Activated CD8-positive, alpha-beta memory T cell treated with anti-CD3 and anti-CD28 coated beads, Interleukin-2, amount 50 U/mL, for 24 hours (primary cell): ENCODE measurements around the gene NME4.
"Not testable (repeated sequence)": the region's sequence is repeated elsewhere in the genome, so short reads cannot be mapped to it uniquely, and the experiment has no call there.

Experiments
- DNase-seq: peaks from one replicate; pipeline ENCODE4 v3.0.0-alpha.2; 2020; ENCODE audit errors: extremely low read depth

NME4 gene

DNA sequence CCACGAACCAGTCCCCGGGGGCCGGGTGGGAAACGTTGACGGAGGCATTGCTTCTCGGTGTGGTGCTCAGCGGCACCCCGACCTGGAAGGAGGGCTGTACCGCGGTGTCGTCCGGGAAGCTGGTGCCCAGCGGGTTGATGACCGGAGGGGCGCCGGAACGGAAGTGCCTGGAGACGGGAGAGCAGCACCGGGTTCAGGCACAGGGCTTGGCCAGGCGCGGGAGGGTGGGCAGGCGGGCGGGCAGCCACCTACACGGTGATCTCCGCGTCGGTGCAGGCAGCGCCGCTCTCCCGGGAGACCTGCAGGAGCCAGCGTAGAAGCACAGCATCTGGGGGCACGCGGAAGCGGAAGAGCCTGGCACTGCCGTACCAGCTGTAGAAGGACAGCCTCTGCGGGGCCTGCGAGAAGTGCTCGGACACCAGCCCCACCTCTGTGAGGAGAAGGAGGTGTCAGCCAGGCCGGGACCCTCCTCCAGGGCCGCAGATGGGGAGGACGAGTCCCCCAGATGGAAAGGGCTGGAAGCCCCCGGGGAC lies 19.5 kb upstream of the NME4 start:
- no peak for DNase-seq

DNA sequence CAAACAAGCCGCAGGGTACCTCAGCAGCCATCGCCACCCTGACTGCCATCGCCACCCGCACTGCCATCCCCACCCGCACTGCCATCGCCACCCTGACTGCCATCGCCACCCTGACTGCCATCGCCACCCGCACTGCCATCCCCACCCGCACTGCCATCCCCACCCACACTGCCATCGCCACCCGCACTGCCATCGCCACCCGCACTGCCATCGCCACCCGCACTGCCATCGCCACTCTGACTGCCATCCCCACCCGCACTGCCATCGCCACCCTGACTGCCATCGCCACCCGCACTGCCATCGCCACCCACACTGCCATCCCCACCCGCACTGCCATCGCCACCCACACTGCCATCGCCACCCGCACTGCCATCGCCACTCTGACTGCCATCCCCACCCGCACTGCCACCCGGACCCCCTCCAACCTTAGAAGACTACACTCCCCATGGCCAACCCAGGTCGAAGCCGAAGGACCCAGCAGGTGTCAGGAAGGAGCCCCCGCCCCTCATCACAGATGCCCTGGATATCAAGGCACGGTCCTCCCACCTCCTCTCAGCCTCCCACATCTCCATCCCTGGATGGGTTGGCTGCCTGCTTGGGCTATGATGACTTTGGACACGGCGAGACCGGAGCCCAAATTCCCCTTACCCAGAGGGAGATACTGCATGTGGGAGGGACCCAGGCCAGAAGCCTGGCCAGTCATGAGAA lies 18.7 kb upstream of the NME4 start:
- not testable (repeated sequence) for DNase-seq

DNA sequence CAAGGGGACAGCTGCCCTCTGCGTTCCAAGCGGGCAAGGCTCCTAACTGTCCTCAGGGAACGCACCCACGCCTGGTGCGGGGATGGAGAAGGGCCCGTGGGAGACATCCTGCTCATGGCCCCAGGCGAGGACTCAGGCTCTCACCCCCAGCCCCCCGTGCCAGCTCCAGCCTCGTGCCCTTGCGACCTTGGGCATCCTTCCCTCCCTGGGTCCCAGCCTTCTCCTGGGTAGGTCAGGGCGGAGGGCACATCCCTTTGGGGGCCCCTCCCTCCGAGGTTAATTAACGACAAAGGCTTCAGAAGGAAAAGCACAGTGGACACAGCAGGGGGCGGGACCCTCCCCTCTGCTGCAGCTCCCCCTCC lies 18.2 kb upstream of the NME4 start:
- DNase-seq = no peak

DNA sequence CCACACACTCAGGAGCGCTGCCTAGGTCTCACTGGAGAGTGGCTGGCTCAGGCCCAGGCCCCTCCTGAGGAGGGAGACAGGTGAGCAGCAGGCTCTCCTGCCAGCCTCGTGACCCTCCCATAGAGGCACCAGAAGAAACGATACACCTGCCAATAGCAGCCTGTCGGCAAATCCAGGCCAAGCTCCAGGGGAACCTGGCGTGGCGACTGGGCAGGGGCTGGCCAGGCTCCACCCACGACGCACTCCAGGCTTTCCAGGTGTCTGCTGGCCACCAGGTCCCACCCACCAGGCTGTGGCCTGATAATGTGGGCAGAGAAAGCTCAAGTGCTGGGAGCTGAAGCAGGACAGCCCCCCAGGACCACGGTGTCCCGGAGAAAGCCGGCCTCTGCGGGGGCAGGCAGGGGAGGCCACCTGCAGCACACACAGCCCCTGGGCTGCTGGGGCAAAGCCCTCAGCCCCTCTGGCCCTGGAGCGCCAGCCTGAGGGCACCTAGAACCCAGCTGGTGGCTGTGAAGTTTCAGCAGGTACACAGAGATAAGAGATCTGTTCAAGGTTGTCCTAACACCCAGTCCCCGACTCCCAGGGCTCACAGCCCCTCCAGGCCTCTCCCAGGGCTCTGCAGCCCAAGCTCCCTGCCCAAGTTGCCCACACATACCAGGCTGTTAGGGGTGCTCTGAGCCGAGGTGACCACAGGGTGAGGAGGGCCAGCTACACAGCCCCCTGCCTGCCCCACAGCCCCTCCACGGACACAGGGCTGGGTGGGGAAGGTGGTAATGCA lies 17.6 kb upstream of the NME4 start:
- DNase-seq = no peak

DNA sequence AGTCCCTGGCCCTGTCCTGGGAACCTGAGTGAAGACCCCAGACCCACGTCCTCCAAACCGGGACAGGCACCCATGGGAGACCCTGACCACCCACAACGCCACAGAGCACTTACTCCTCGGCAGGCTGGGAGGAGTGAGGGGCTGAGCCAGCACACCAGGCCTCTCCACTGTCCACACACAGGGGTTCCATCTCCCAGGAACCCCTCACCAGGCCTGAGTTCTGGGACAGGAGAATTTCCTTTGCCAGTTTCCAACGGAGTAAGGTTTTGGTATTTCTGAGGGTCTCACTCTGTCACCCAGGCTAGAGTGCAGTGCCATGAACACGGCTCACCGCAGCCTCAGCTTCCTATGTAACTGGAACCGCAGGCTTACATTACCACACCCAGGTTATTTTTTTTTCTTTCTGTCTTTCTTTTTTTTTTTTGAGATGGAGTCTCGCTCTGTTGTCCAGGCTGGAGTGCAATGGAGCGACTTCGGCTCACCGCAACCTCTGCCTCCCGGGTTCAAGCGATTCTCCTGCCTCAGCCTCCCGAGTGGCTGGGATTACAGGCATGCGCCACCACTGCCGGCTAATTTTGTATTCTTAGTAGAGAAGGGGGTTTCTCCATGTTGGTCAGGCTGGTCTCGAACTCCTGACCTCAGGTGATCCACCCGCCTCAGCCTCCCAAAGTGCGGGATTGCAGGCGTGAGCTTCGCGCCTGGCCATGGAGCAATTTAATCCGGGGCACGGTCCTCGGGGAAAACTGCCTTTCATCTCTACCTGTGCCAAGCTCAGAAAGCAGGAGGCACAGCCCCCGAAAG lies 16.8 kb upstream of the NME4 start:
- no peak for DNase-seq

DNA sequence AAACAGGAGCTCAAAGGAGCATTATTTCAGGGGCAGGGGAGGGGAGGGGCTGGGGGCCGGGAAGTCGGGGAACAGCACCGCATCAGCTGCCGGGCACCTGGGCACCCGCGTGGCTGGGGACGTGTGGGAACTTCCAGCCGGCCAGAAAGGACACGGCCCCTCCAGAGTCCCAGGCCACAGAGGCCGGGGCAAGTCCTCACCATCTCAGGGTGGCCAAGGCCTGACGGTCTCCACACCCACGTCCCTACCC lies 16.3 kb upstream of the NME4 start:
- no peak for DNase-seq

DNA sequence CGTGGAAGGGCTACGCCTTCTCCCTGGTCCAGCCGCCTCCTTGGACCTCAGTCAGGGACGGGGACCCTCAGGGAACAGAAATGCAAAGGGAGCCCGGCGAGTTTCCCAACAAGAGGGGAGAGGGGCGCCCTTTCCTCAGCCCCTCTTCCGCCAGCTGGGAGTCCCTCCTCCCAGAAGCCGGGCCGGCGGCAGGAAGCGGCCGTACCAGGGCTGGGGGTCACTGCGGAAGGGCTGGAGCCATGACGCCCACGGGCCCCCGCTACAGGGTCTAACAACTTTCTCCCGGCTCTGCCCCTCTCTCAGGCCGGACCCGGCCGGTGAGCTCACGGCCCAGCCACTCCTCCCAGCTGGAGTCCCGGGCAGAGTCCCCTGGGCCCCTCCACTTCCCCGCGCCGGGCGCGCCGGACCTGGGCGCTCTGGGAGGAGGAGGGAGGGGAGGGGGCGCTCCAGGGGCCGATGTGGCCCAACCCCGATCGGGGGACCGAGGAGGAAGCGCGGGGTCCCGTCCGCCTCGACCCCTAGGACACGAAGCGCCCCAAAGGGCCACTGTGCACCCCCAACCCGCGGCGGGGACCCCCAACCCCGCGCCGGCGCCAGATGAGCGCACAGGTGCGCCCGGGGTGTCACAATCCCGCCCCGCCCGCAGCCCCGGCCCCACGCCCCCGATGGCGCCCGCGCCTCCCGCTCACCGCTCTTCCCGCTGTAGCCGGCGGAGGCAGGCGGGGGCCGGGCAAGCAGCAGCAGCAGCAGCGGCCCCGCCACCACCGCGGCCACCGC lies 15.8 kb upstream of the NME4 start:
- DNase-seq = no peak

DNA sequence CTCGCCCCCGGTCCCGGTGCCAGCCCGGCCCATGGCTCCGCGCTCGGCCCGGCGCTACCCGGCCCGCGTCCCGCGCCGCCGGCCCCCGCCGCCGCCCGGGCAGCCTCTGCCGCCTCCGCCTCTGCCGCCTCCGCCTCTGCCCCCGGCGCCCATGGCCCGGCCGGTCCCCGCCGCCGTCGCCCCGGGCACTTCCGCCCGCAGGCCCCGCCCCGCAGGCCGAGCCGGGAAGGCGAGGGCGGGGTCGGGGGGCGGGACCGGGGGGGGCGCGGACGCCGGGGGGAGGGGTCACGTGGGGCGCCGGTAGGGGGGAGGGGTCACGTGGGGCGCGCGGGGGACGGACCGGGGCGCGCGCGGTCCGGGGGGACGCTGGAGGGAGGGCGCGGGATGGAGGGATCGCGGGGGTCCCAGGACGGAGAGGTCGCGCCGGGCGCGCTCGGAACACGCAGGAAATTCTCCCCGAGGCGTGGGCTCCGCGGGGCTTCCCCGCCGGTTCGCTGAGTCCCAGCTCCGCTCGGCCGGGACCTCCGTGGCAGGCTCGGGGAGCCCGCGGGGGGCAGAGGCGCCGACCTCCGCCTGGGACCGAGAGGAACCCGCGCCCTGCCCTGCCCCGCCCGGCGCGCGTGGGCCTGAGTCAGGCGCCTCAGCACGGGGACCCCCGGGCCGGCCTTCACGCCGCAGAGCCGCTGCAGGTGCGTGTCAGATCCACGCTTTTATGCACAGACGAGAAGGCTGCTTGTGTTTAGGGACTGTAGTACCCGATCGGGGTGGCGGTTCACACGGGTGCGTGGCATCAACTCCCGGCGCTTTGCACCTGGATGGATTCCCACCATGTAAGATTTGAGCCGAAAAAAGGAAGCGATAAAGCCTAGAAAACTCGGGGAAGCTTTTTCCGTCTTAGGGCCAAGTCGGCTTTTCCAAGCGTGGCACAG lies 14.9 kb upstream of the NME4 start, which contains the start of gene PGAP6:
Gene PGAP6, minus strand, starts transcription at position 190 of the 929 bp plus-strand sequence. Its CDS starts 157 bp downstream, at position 33.
- DNase-seq = no peak

DNA sequence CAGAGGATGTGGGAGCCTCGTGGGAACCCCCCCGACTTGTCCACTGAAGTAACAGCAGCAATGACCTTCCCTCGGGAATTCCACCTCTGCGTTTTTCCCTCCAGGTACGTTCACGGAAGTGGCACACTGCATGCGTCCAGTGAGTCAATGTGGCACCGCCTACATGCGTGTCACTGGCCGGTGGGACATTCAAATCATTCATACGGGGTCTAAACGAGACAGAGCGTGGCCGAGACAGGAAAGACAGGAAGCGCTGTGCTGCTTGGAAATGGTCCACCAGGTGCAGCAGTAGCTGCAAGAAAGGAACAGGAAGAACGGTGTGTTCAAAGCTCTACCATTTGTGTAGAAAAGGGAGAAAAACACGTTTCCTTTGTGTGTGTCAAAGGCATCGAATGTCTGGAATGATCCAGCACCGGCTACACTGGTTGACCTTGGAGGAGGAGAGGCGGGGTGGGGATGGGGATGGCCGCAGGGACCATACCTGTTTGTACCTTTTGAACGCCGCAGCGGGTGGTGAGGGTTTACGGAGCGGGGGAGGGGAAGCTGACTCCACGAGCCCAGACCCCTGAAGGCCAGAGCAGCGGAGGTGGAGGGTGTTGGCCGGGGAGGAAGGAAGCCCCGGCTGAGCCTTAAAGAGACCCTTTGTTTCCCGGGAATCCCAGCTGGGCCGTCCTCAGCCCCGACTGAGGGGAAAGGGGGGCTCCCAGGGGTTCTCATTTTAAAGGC lies 13.5 kb upstream of the NME4 start:
- DNase-seq = no peak

DNA sequence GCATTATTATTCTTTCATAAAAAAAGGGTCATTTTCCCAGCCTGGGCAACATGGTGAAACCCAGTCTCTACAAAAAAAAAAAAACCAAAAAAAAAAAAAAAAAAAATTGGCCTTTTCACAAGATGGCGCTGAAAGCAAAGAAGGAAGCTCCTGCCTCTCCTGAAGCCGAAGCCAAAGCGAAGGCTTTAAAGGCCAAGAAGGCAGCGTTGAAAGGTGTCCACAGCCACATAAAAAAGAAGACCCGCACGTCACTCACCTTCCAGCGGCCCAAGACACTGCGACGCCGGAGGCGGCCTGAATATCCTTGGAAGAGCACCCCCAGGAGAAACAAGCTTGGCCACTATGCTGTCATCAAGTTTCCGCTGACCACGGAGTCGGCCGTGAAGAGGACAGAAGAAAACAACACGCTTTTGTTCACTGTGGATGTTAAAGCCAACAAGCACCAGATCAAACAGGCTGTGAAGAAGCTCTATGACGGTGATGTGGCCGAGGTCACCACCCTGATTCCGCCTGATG lies 10.3 kb upstream of the NME4 start:
- DNase-seq = no peak

DNA sequence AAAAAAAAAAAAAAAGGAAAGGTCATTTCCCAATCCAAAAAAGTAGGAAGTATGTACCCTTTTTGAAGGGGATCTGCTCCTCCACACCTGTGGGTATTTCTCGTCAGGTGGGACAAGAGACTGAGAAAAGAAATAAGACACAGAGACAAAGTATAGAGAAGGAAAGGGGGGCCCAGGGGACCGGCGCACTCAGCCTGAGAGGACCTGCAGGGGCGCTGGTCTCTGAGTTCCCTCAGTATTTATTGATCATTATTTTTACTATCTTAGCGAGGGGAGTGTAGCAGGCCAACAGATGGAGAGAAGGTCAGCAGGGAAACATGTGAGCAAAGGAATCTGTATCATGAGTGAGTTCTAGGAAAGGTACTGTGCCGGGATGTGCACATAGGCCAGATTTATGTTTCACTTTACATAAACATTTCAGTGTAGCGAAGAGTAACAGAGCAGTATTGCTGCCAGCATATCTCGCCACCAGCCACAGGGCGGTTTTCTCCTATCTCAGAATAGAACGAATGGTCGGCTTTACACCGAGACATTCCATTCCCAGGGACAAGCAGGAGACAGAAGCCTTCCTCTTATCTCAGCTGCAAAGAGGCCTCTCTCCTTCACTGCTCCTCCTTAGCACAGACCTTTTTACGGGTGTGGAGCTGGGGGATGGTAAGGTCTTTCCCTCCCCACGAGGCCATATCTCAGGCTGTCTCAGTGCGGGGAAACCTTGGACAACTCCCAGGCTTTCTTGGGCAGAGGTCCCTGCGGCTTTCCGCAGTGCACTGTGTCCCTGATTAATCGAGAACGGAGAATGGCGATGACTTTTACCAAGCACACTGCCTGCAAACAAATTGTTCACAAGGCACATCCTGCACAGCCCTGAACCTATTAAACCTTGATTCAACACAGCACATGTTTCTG lies 9.0 kb upstream of the NME4 start:
- DNase-seq = not testable (repeated sequence)

DNA sequence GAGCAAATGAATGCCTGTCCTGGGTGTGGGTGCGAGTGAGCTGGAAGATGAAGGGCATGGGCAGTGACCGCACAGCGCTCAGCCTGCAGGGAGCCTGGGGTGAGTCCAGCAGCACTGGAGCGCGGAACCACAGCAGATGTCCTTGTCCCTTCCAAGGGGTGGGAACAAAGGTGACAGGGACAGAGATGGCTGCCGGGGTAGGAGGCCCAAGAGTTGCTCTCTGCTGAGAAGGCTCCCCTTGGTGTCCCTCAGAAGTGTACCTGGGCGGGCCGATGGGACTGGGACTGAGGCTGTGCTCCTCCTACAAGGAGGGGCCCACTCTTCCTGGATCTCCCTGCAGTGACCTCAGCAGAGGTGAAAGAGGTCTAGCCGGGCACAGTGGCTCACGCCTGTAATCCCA lies 7.6 kb upstream of the NME4 start:
- DNase-seq = no peak

DNA sequence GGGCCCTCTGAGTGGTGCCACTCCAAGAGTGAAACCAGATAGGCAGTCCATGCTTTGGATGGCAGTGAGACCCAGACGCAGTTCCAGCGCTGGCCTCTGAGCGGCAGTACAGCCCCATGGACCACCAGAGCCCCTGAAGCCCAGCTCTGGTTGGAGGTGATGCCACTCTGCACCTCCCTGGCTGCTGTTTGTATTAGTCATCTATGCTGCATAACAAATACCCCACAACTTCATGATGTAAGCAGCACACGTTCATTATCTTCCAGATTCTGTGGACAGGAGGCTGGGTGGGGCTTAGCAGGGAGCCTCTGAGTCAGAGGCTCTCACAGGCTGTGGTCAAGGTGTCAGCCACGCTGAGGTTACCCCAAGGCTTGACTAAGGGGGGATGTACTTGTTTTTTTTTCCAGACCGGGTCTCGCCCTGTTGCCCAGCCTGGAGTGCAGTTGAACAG lies 5.1 kb upstream of the NME4 start:
- peak; percentile 81 for DNase-seq

DNA sequence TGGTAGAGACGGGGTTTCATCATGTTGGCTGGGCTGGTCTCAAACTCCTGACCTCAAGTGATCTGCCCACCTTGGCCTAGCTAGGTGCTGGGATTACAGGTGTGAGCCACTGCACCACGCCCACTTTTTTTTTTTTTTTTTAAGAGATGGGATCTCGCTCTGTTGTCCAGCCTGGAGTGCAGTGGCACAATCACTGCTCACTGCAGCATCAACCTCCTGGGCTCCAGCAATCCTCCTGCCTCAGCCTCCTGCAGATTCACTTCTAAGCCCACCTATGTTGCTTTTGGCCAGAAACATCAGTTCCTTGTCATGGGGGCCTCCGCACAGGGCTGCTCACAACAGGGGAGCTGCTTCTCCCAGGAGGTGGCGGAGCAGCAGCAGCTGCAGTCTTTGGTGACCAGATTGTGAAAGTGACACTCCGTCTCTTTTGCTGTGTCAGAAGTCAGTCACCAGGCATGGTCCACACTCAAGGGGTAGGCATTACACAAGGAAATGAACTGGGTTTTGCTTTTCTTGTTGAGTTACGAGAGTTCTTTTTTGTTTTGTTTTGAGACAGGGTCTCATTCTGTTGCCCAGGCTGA lies 4.5 kb upstream of the NME4 start:
- no peak for DNase-seq

DNA sequence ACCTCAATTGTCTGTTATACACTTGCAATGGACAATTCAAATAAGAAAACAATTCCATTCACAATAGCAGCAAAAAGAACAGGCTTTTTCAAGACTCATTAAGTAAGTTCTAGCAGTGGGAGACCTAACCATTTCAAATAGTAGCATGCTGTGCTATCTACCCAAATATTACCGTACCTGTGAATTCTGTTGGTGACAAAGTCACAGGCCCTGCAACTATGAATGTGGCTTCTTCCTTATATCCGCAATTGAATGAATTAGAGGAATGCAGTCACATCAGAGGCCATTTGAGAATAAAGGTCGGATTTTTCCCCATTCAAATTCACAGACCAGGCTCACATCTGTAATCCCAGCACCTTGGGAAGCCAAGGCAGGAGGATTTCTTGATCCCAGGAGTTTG lies 800 bp upstream of the NME4 start:
- no peak for DNase-seq

DNA sequence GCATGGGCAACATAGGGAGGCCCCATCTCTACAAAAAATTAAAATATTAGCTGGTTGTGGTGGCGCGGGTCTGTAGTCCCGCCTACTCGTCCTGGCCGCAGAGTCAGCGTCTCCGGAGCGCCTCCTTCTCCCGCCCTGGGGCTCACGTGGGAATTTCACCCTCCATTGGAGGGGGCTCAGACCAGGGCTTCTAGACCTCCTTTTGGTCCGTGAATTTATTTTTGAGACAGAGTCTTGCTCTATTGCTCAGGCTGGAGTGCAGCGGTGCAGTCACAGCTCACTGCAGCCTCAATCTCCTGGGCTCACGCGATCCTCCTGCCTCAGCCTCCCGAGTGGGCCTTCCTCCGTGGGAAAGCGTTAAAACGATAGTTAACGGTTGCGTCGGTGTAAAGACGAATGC lies 394 bp upstream of the NME4 start:
- no peak for DNase-seq

DNA sequence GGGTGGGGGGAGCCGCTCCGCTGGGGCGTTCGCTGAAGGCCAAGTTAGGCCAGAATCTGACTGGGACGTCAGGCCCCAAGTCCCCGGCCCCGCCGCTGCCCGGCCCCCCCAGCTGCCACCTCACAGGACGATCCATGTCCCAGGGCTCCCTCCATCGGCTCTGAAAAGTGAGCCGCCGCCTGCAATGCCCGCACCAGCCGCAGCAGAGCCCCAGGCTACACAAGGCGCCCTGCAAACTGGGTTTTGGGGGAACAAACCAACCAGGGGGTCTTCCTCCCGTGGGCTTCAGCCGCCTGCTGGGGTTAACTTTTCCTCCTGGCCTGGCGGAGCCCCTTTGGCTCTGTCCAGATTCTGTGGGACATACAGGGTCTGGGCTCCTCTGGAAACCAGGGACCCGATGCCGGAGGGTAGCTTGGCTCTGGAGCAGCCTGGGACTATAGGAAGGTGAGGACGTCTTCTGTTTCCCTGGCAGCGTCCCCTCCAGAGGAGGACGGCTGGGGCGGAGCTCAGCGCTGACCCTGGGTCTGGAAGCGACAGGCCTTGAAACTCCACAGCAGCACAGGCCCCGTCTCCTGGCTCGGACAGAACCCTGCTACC lies 835 bp downstream of the NME4 start:
- no peak for DNase-seq
